ENCODE data around the gene CLCC1. TPM values are rescaled to one million over a fixed set of nuclear protein-coding genes. Genes with fewer than 3 reads are reported as not detected.
"Not testable (repeated sequence)": the region's sequence is repeated elsewhere in the genome, so short reads cannot be mapped to it uniquely, and the experiment has no call there.

CLCC1 gene, protein sequence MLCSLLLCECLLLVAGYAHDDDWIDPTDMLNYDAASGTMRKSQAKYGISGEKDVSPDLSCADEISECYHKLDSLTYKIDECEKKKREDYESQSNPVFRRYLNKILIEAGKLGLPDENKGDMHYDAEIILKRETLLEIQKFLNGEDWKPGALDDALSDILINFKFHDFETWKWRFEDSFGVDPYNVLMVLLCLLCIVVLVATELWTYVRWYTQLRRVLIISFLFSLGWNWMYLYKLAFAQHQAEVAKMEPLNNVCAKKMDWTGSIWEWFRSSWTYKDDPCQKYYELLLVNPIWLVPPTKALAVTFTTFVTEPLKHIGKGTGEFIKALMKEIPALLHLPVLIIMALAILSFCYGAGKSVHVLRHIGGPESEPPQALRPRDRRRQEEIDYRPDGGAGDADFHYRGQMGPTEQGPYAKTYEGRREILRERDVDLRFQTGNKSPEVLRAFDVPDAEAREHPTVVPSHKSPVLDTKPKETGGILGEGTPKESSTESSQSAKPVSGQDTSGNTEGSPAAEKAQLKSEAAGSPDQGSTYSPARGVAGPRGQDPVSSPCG
- 10 to 100 TPM; 30.6 to 71.2 (median 54.7) TPM for total RNA-seq

DNA sequence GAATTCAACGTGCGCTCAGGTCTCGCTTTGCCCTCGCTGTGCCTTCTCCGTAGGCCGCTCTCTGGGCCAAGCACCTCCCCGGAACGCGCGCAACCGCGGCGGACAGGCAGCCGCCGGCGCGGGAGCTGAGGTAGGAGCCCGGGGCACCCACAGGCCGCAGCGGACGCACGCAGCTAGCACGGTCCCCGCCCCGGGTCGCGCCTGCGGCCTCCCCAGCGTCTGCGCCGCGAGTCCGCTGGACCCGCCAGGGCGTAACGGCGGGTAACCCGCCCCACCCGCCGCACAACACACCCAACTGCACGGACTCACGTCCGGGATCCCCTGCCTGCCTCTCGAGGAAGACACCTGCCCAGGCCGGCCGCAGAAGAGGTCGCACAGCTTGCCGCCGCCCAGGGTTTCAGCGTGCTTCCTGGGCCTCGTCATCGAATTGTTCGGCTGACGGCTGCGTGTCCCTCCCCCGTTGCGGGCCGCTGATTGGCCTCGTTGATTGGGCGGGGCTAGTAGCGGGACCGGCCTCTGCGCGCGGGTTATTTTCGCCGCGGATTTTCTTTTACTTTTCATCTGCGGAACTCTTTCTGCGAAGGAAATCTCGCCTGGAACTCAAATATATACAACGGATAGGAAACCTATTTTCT lies at the start of gene CLCC1:
TSS of gene CLCC1 (minus strand) at position 433 of the 635 bp plus-strand sequence. CDS start 13,047 bp downstream, outside the sequence.
- Histone ChIP-seq H3K36me3 (no peaks in the 10 kb centered on the region), H3K27ac (peak within 1 kb of the TSS; percentile 92 to 98), H3K27me3 (no peaks in the 10 kb centered on the region), H3K9me3 (no peaks in the 10 kb centered on the region), H3K4me1 (peaks cover 5 to 7% of the 10 kb centered on the region in 2 donors), H3K4me3 (peak within 1 kb of the TSS; percentile 57 to 88)
- intact Hi-C loops (cut with DNase I; ENCODE audit: low total_unique reads): no loop called here
- DNase-seq: peak; percentile 90 to 93
- TF ChIP-seq, protein P1, sequence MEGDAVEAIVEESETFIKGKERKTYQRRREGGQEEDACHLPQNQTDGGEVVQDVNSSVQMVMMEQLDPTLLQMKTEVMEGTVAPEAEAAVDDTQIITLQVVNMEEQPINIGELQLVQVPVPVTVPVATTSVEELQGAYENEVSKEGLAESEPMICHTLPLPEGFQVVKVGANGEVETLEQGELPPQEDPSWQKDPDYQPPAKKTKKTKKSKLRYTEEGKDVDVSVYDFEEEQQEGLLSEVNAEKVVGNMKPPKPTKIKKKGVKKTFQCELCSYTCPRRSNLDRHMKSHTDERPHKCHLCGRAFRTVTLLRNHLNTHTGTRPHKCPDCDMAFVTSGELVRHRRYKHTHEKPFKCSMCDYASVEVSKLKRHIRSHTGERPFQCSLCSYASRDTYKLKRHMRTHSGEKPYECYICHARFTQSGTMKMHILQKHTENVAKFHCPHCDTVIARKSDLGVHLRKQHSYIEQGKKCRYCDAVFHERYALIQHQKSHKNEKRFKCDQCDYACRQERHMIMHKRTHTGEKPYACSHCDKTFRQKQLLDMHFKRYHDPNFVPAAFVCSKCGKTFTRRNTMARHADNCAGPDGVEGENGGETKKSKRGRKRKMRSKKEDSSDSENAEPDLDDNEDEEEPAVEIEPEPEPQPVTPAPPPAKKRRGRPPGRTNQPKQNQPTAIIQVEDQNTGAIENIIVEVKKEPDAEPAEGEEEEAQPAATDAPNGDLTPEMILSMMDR (IDR thresholded peaks at IDR 0.05): peak in 1 of 4 experiments; percentile 25
- peak; percentile 88 to 94 for TF ChIP-seq POLR2A (IDR thresholded peaks at IDR 0.05)

DNA sequence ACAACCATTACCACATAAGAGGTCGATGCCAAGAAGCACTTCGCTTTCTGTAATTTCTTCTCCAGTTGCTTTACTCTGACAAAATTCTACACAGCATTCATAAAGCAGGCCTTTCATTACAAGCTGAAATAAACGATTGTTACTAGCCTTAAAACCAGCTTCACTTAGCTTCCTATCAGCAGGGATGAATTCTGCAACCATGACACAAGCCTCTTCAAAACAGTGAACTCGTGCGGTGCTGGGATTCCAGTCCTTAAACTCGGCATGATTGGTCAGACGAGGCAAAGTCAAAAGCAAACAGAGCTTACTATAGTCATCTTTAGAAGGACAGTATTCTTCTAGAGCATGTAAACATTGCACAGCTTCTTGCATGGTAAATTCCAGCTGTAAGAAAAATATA lies 48.1 kb upstream of the CLCC1 start:
- intact Hi-C loops (cut with DNase I; ENCODE audit: low total_unique reads): no loop called here
- no peaks in the 10 kb centered on the region for H3K9me3 ChIP-seq
- no peaks in the 10 kb centered on the region for H3K27me3 ChIP-seq
- no peaks in the 10 kb centered on the region for H3K36me3 ChIP-seq
- H3K27ac ChIP-seq: no peak overlapping the region
- H3K4me1 ChIP-seq: no peaks in the 10 kb centered on the region
- no peak overlapping the region for H3K4me3 ChIP-seq
- no peak for TF ChIP-seq POLR2A (IDR thresholded peaks at IDR 0.05)
- TF ChIP-seq, protein P1 (IDR thresholded peaks at IDR 0.05): no peak
- DNase-seq: no peak

DNA sequence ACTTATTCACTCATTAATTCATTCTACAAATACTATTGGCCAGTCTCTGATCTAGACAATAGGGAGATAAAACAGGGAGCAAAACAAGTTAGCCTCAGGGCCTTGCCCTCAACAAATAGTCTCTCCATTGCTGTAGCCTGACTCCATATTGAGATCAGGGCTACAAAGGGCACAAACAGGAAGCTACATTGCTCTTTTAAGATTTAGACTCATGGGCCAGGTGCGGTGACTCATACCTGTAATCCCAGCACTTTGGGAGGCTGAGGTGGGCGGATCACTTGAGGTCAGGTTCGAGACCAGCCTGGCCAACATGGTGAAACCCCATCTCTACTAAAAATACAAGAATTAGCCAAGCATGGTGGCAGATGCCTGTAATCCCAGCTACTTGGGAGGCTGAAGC lies 33.3 kb upstream of the CLCC1 start:
- DNase-seq; H3K27me3 ChIP-seq; intact Hi-C loops (cut with DNase I; ENCODE audit: low total_unique reads); H3K27ac ChIP-seq; H3K4me3 ChIP-seq; H3K36me3 ChIP-seq; H3K4me1 ChIP-seq: not testable (repeated sequence)
- peaks cover 0 to 11% of the 10 kb centered on the region in 2 donors for H3K9me3 ChIP-seq

DNA sequence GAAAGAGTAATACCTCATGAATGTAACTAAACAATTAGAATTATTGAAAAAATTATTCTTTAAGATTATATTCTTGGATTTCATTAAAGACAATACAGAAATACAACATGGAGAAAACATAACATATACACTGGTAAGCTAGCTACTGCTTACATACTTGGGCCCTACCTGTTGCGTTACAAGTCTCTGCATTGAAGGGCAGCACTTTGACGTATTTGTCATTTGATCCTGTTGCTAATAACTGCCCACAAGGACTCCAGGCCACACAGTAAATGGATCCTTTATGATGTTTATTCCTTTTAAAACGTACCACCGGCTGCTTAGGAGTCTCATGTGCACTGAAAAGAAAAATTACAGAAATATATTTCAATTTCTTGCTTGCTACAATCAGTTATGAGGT lies 19.8 kb upstream of the CLCC1 start:
- no peak overlapping the region for H3K27ac ChIP-seq
- no peaks in the 10 kb centered on the region for H3K36me3 ChIP-seq
- TF ChIP-seq POLR2A (IDR thresholded peaks at IDR 0.05): no peak
- TF ChIP-seq, protein P1 (IDR thresholded peaks at IDR 0.05): no peak
- H3K27me3 ChIP-seq: no peaks in the 10 kb centered on the region
- H3K9me3 ChIP-seq: no peaks in the 10 kb centered on the region
- H3K4me1 ChIP-seq: no peaks in the 10 kb centered on the region
- H3K4me3 ChIP-seq: no peak overlapping the region
- DNase-seq: no peak
- intact Hi-C loops (cut with DNase I; ENCODE audit: low total_unique reads): no loop called here

DNA sequence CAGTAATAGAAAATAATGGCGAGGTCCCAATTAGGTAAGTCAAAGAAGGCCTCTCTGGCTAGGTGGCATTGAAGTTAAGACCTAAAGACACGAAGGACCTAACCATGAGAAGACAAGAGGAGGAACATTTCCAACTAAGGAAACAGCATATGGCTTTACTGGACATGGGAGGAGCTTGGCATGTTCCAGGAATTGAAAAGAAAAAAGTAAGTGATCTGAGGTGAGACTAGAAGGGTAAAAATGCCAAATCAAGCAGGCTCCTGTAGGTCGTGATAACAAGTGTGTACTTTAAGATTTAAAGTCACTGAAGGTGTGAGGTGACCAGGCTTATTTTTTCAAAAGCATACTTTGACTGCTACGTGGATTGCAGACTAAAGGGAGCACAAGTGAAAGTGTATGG lies 13.4 kb upstream of the CLCC1 start:
- Histone ChIP-seq H3K27me3 (no peaks in the 10 kb centered on the region), H3K36me3 (no peaks in the 10 kb centered on the region), H3K4me3 (no peak overlapping the region), H3K4me1 (no peaks in the 10 kb centered on the region), H3K27ac (no peak overlapping the region), H3K9me3 (no peaks in the 10 kb centered on the region)
- DNase-seq: no peak
- intact Hi-C loops (cut with DNase I; ENCODE audit: low total_unique reads): no loop called here
- TF ChIP-seq POLR2A (IDR thresholded peaks at IDR 0.05): no peak
- TF ChIP-seq, protein P1 (IDR thresholded peaks at IDR 0.05): no peak
